ENCODE results near the gene GJD2. TPM values are rescaled to one million over a fixed set of nuclear protein-coding genes. Genes with fewer than 3 reads are reported as not detected.

GJD2 gene
- total and polyA plus RNA-seq, 2 of the 13 experiments (the other 11 are each of a cell fraction or from before 2014, with no cell fraction given): not detected

DNA sequence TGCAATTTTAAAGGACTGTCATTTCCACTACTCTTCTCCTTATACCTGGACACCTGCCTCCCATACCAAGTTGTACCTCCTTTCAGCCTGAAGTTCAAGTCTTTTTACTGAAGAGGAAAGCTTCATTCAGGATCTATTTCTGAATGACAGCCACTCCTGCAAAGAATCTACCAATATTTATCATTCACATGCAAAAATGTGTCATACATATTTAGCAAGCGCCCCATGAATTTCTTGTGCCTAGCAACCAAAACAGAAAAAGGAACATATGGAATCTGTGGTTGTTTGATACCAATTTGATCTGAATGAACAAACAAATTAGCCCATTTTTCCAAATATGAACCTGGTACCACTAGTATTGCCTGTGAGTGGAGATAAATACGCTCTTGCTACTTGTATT is 16.8 kb downstream of the GJD2 start:
- ATAC-seq: no peak
- TF ChIP-seq, protein P1, sequence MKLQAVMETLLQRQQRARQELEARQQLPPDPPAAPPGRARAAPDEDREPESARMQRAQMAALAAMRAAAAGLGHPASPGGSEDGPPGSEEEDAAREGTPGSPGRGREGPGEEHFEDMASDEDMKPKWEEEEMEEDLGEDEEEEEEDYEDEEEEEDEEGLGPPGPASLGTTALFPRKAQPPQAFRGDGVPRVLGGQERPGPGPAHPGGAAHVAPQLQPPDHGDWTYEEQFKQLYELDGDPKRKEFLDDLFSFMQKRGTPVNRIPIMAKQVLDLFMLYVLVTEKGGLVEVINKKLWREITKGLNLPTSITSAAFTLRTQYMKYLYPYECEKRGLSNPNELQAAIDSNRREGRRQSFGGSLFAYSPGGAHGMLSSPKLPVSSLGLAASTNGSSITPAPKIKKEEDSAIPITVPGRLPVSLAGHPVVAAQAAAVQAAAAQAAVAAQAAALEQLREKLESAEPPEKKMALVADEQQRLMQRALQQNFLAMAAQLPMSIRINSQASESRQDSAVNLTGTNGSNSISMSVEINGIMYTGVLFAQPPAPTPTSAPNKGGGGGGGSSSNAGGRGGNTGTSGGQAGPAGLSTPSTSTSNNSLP (IDR thresholded peaks at IDR 0.05; ENCODE audit: low read depth, low read length): no peak
- TF ChIP-seq POLR2AphosphoS5 (IDR thresholded peaks at IDR 0.05; ENCODE audit: low read depth, low read length) (no peak), GMEB1 (CRISPR knock-in tag; IDR thresholded peaks at IDR 0.05; ENCODE audit: borderline replicate concordance) (no peak), ZNF207 (IDR thresholded peaks at IDR 0.05; ENCODE audit: borderline replicate concordance) (no peak)
- Histone ChIP-seq H3K9me3 (ENCODE audit: low read length) (no peaks in the 10 kb centered on the region), H3K4me3 (replicated peaks in 1 of 3; ENCODE audit: insufficient read depth in 1 of 3, low read depth in 2 of 3, low read length in 3 of 3) (no peak overlapping the region), H3K4me1 (ENCODE audit: insufficient read depth, low read length) (no peaks in the 10 kb centered on the region), H3K27ac (ENCODE audit: extremely low read length, insufficient read depth, low read length) (no peak overlapping the region), H3K4me2 (ENCODE audit: low read depth, low read length) (no peak overlapping the region), H2AFZ (ENCODE audit: low read length) (no peak overlapping the region), H3K36me3 (replicated peaks in 1 of 2; ENCODE audit: control insufficient read depth in 1 of 2, insufficient read depth in 2 of 2, low read length in 2 of 2) (no peaks in the 10 kb centered on the region), H3K9ac (ENCODE audit: insufficient read depth, low read depth, low read length) (no peak overlapping the region), H4K20me1 (ENCODE audit: insufficient read depth, low read length) (no peaks in the 10 kb centered on the region), H3K27me3 (ENCODE audit: control insufficient read depth in 1 of 2, insufficient read depth in 2 of 2, low read length in 2 of 2) (peaks cover 3 to 10% of the 10 kb centered on the region in 2 experiments; a peak in 2 of 5 replicates), H3K79me2 (ENCODE audit: insufficient read depth, low read length) (no peaks in the 10 kb centered on the region)
- intact Hi-C loops (cut with micrococcal nuclease; ENCODE audit: unreplicated experiment) (no loop called here), in situ Hi-C loops (cut with HindIII; ENCODE audit: extremely low pct_ligation_motif_present, low pct_unique_long_range_greater_than_20kb) (no loop called here)
- BruUV-seq (replicated peaks): no TSS peak
- DNase-seq (ENCODE audit: low spot score): no peak
- WGBS (ENCODE audit: low lambda C conversion rate): 16% methylated on average over 2 of the region's 2 CpGs
- ChIA-PET CTCF (ENCODE audit: low intra/inter-chr PET ratio, low total read pairs) (no interaction called here), POLR2A (no interaction called here)
- FAIRE-seq: no peak

- intact Hi-C loops (cut with micrococcal nuclease; ENCODE audit: unreplicated experiment): no loop called here
- Histone ChIP-seq H3K27ac (ENCODE audit: extremely low read length, insufficient read depth, low read length) (no peak overlapping the region), H3K79me2 (ENCODE audit: insufficient read depth, low read length) (no peaks in the 10 kb centered on the region), H3K36me3 (replicated peaks in 1 of 2; ENCODE audit: control insufficient read depth in 1 of 2, insufficient read depth in 2 of 2, low read length in 2 of 2) (no peaks in the 10 kb centered on the region), H3K4me3 (replicated peaks in 1 of 3; ENCODE audit: insufficient read depth in 1 of 3, low read depth in 2 of 3, low read length in 3 of 3) (no peak overlapping the region), H3K27me3 (ENCODE audit: control insufficient read depth in 1 of 2, insufficient read depth in 2 of 2, low read length in 2 of 2) (peaks cover 3 to 10% of the 10 kb centered on the region in 2 experiments; a peak in 2 of 5 replicates), H3K4me2 (ENCODE audit: low read depth, low read length) (no peak overlapping the region), H3K9ac (ENCODE audit: insufficient read depth, low read depth, low read length) (no peak overlapping the region), H3K4me1 (ENCODE audit: insufficient read depth, low read length) (no peaks in the 10 kb centered on the region), H3K9me3 (ENCODE audit: low read length) (no peaks in the 10 kb centered on the region), H4K20me1 (ENCODE audit: insufficient read depth, low read length) (no peaks in the 10 kb centered on the region), H2AFZ (ENCODE audit: low read length) (no peak overlapping the region)
- FAIRE-seq (no peak), DNase-seq (ENCODE audit: low spot score) (no peak), ATAC-seq (no peak)
- CTCF ChIA-PET (ENCODE audit: low intra/inter-chr PET ratio, low total read pairs): no interaction called here
- in situ Hi-C loops (cut with HindIII; ENCODE audit: extremely low pct_ligation_motif_present, low pct_unique_long_range_greater_than_20kb): no loop called here
- 0% methylated on average over 3 of the region's 3 CpGs for WGBS (ENCODE audit: low lambda C conversion rate)
- POLR2A ChIA-PET: no interaction called here
- BruUV-seq (replicated peaks): no TSS peak
- no peak for TF ChIP-seq ZNF354B (CRISPR knock-in tag; IDR thresholded peaks at IDR 0.05)
- no peak for TF ChIP-seq IRF2 (CRISPR knock-in tag; IDR thresholded peaks at IDR 0.05)
- TF ChIP-seq, protein P2, sequence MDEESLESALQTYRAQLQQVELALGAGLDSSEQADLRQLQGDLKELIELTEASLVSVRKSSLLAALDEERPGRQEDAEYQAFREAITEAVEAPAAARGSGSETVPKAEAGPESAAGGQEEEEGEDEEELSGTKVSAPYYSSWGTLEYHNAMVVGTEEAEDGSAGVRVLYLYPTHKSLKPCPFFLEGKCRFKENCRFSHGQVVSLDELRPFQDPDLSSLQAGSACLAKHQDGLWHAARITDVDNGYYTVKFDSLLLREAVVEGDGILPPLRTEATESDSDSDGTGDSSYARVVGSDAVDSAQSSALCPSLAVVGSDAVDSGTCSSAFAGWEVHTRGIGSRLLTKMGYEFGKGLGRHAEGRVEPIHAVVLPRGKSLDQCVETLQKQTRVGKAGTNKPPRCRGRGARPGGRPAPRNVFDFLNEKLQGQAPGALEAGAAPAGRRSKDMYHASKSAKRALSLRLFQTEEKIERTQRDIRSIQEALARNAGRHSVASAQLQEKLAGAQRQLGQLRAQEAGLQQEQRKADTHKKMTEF (CRISPR knock-in tag; IDR thresholded peaks at IDR 0.05): no peak
- TF ChIP-seq, protein P3, sequence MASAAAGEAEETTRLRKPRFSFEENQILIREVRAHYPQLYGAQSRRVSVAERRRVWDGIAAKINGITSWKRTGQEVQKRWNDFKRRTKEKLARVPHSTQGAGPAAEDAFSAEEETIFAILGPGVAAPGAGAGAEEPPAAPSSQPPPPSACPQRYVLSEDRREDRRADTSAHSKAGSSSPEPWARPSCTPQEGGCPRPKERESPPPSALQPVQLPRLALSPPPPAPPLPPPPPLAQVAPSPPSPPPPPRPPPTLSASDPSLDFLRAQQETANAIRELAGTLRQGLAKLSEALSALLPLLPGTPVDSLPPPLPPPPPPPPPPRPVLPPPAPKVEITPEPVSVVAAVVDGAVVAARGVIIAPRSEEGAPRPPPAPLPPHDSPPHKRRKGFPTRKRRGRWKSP (CRISPR knock-in tag; IDR thresholded peaks at IDR 0.05): no peak
- no peak for TF ChIP-seq U2AF1 (optimal IDR thresholded peaks at IDR 0.05; ENCODE audit: low read depth, low read length)
- TF ChIP-seq, protein P4, sequence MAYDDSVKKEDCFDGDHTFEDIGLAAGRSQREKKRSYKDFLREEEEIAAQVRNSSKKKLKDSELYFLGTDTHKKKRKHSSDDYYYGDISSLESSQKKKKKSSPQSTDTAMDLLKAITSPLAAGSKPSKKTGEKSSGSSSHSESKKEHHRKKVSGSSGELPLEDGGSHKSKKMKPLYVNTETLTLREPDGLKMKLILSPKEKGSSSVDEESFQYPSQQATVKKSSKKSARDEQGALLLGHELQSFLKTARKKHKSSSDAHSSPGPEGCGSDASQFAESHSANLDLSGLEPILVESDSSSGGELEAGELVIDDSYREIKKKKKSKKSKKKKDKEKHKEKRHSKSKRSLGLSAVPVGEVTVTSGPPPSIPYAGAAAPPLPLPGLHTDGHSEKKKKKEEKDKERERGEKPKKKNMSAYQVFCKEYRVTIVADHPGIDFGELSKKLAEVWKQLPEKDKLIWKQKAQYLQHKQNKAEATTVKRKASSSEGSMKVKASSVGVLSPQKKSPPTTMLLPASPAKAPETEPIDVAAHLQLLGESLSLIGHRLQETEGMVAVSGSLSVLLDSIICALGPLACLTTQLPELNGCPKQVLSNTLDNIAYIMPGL (CRISPR knock-in tag; IDR thresholded peaks at IDR 0.05; ENCODE audit: borderline replicate concordance in 1 of 2, low read depth in 1 of 2): no peak
- TF ChIP-seq XRCC5 (optimal IDR thresholded peaks at IDR 0.05; ENCODE audit: low read length): no peak
Observed at GRCh38 chr15:34737477-34737876, 17.3 kb downstream of the GJD2 start.
